Ovary (tissue), 9 donors: Measurements from ENCODE around the gene MAP3K8. TPM values are rescaled to one million over a fixed set of nuclear protein-coding genes. Genes with fewer than 3 reads are reported as not detected.

Experiments
- DNase-seq, 5 donors: peaks; one replicate each; pipeline ENCODE4 v3.0.0-alpha.2; 2019 to 2020
- H3K27ac ChIP-seq, 2 donors: fragments of 200-600 bp; one replicate each; pipeline versions ENCODE4 v1.5.1 to v1.8.0; 2019 to 2022
- H3K27me3 ChIP-seq: fragments of 200-600 bp; one replicate; pipeline ENCODE4 v1.8.0; 2022
- H3K36me3 ChIP-seq: fragments of 200-600 bp; sonication (generic); one replicate; pipeline ENCODE4 v1.5.1; 2019
- H3K4me1 ChIP-seq: one replicate; pipeline ENCODE4 v1.8.1; 2013; ENCODE audit warnings: mild to moderate bottlenecking, moderate library complexity; ENCODE audit not compliant: insufficient read depth
- H3K4me3 ChIP-seq: fragments of 200-600 bp; sonication (generic); one replicate; pipeline ENCODE4 v1.5.1; 2017
- H3K9me3 ChIP-seq, 2 donors: fragments of 200-600 bp in 1 of 2; sonication (generic) in 1 of 2; one replicate each; pipeline versions ENCODE4 v1.5.1 to v1.8.1; 2013 to 2019; ENCODE audit warnings: mild to moderate bottlenecking in 1 of 2, moderate library complexity in 1 of 2
- CTCF ChIP-seq, 3 donors: fragments of 450-650 bp in 2 of 3; fragments of 200-600 bp in 1 of 3; IDR thresholded peaks; one replicate each; pipeline versions ENCODE4 v1.5.1 to v1.8.0; 2016 to 2022; ENCODE audit warnings: antibody characterized with exemption in 3 of 3, mild to moderate bottlenecking in 1 of 3
- EP300 ChIP-seq: sonication (generic); formaldehyde crosslinking; IDR thresholded peaks from one replicate; pipeline ENCODE4 v1.6.1; 2017; ENCODE audit warnings: antibody characterized with exemption
- POLR2A ChIP-seq: fragments of 450-650 bp; IDR thresholded peaks from one replicate; pipeline ENCODE4 v1.6.1; 2017; ENCODE audit warnings: antibody characterized with exemption, mild to moderate bottlenecking, moderate library complexity
- WGBS, 3 donors: extraction: QIAGEN DNeasy Blood & Tissue Kit in 1 of 3; methylation state at CpG; one replicate each; pipeline versions ENCODE4 v1.1.5 to v1.1.7; 2013 to 2017; 5-methylcytosine and 5-hydroxymethylcytosine counted together
- intact Hi-C, 4 donors: fragments of 100-400 bp; cut with DNase I; formaldehyde crosslinking; loops; one replicate each; pipeline versions ENCODE4 v1.11.0 to v1.15.1; 2022 to 2023
- polyA plus RNA-seq, 2 donors: library from polyadenylated mRNA; stranded (reverse); fragments of 200-250 nt in 1 of 2; fragments of 350-450 nt in 1 of 2; fragmentation: Illumina TruSeq in 1 of 2; extraction: RNeasy Lipid Tissue Mini Kit (QIAGEN cat#74804) in 1 of 2; gene quantifications; one replicate each; pipeline ENCODE4 v1.2.3, GENCODE V29; 2013 to 2014
- total RNA-seq, 7 donors: library from RNA; depleted of rRNA in 2 of 7; stranded (reverse); fragments of >200 nt in 2 of 7; fragmentation: NEBNext Ultra II Directional in 3 of 7; extraction: Animal tissue kit (Norgen Biotek cat#: 25700) in 3 of 7; gene quantifications; one replicate each; pipeline versions ENCODE4 v1.1.0 to v1.2.4, GENCODE V29; 2016 to 2023
- donor health status: DM: no; HTN: no; CAD: no; lungs with moderate emphysema.
- donor health status: DM: no; HTN: no; CAD: no.
- donor health status: Bipolar disorder and iron deficiency.
- donor health status: DM: yes; HTN: yes; CAD: no.
- donor health status: DM: no; HTN: no; CAD: no.
- donor health status: DM: yes; HTN: yes; CAD: no.

The MAP3K8 gene
- total and polyA plus RNA-seq, 9 donors: 7.7 to 32.5 (median 13.5) TPM

DNA sequence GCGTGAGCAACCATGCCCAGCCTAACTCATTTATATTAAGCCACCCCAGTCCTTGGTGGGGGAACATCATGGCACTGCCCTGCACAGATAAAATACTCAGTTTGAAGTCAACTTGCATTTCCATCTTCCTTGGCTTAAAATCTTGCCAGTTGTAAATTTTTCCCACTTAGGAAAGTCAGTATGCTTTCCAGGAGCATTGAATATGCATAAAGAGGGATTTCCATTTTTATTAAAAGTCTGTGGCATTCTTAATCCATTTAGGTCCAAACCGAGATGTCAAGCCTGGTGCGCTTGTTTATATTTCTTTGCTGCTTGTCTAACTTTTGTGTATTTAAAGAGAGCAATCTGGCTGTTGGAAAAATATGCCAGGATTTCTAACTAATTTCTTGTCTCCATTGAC is 26.1 kb downstream of the MAP3K8 start:
- no peak overlapping the region for H3K27ac ChIP-seq
- H3K4me1 ChIP-seq: peaks cover 8% of the 10 kb centered on the region
- H3K4me3 ChIP-seq: no peak overlapping the region
- no peaks in the 10 kb centered on the region for H3K9me3 ChIP-seq
- TF ChIP-seq POLR2A (no peak), EP300 (no peak), CTCF (IDR thresholded peaks at IDR 0.05) (no peak)
- intact Hi-C loops: no loop called here
- DNase-seq: no peak
- H3K36me3 ChIP-seq: no peaks in the 10 kb centered on the region
- no peaks in the 10 kb centered on the region for H3K27me3 ChIP-seq
- 97 to 98% (median 97%) methylated on average over 3 of the region's 3 CpGs for WGBS, 3 donors

DNA sequence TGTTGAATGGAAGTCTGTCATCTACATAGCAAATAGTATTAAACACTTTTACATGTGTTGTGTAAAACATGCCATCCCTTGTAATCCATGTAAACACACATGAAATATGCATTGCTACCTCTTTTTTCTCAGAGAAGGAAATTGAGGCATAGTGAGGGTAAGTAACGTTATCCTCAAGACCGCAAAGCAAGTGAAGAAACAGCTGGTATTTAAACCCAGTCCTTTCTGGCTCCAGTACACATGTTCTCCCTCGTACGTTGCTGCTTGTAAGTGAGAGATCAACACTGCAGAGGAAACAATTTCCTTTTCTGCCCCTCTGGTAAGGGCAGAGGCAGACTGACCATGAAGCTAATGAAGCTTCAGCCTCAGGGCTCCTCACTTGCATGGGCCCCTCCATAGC is 28.5 kb downstream of the MAP3K8 start:
- TF ChIP-seq EP300 (no peak), POLR2A (no peak), CTCF (IDR thresholded peaks at IDR 0.05) (no peak)
- no peak overlapping the region for H3K4me3 ChIP-seq
- H3K27ac ChIP-seq: no peak overlapping the region
- H3K4me1 ChIP-seq: no peaks in the 10 kb centered on the region
- H3K27me3 ChIP-seq: no peaks in the 10 kb centered on the region
- intact Hi-C loops: no loop called here
- H3K36me3 ChIP-seq: no peaks in the 10 kb centered on the region
- no peaks in the 10 kb centered on the region for H3K9me3 ChIP-seq
- WGBS, 3 donors: 64 to 70% (median 65%) methylated on average over 4 of the region's 4 CpGs
- DNase-seq: no peak

- WGBS, 3 donors: 70 to 76% (median 71%) methylated on average over 2 of the region's 2 CpGs
- no peak for TF ChIP-seq EP300
- TF ChIP-seq POLR2A: no peak
- no peak for TF ChIP-seq CTCF (IDR thresholded peaks at IDR 0.05)
- Histone ChIP-seq H3K27me3 (no peaks in the 10 kb centered on the region), H3K9me3 (no peaks in the 10 kb centered on the region), H3K36me3 (no peaks in the 10 kb centered on the region), H3K27ac (no peak overlapping the region), H3K4me1 (no peaks in the 10 kb centered on the region), H3K4me3 (no peak overlapping the region)
- DNase-seq: no peak
- intact Hi-C loops: no loop called here
Observed at GRCh38 chr10:30463944-30464451, 30.0 kb downstream of the MAP3K8 start.

GRCh38 chr10:30464675-30465074 is 30.7 kb downstream of the MAP3K8 start:
- Histone ChIP-seq H3K4me3 (no peak overlapping the region), H3K27ac (no peak overlapping the region), H3K27me3 (no peaks in the 10 kb centered on the region), H3K4me1 (no peaks in the 10 kb centered on the region), H3K9me3 (no peaks in the 10 kb centered on the region), H3K36me3 (no peaks in the 10 kb centered on the region)
- TF ChIP-seq CTCF (IDR thresholded peaks at IDR 0.05): no peak
- WGBS, 3 donors: 90 to 92% (median 91%) methylated on average over 3 of the region's 3 CpGs
- intact Hi-C loops: no loop called here
- no peak for DNase-seq
